ENCODE results near the gene CCDC60.

Gene CCDC60

GRCh38 chr12:119322301-119322723 is 12.2 kb upstream of the CCDC60 start:
- no peaks in the 10 kb centered on the region for H3K36me3 ChIP-seq (ENCODE audit: control insufficient read depth, insufficient read depth, low read length)
- H3K27me3 ChIP-seq (replicated peaks; ENCODE audit: control insufficient read depth, insufficient read depth, low read length) = peaks cover 3% of the 10 kb centered on the region
- TF ChIP-seq CTCF (IDR thresholded peaks at IDR 0.05; ENCODE audit: insufficient read depth, low read length, poor library complexity, severe bottlenecking) = no peak
- H3K4me3 ChIP-seq (replicated peaks; ENCODE audit: low read depth, low read length) = no peak overlapping the region
- no peak for DNase-seq (ENCODE audit: extremely low read depth, insufficient read length)

GRCh38 chr12:119325813-119326212 is 8.7 kb upstream of the CCDC60 start:
- DNase-seq (ENCODE audit: extremely low read depth, insufficient read length) = no peak
- TF ChIP-seq CTCF (IDR thresholded peaks at IDR 0.05; ENCODE audit: insufficient read depth, low read length, poor library complexity, severe bottlenecking) = no peak
- Histone ChIP-seq H3K27me3 (replicated peaks; ENCODE audit: control insufficient read depth, insufficient read depth, low read length) (no peaks in the 10 kb centered on the region), H3K36me3 (ENCODE audit: control insufficient read depth, insufficient read depth, low read length) (no peaks in the 10 kb centered on the region), H3K4me3 (replicated peaks; ENCODE audit: low read depth, low read length) (no peak overlapping the region)

GRCh38 chr12:119326341-119326740 is 8.2 kb upstream of the CCDC60 start:
- Histone ChIP-seq H3K27me3 (replicated peaks; ENCODE audit: control insufficient read depth, insufficient read depth, low read length) (no peaks in the 10 kb centered on the region), H3K4me3 (replicated peaks; ENCODE audit: low read depth, low read length) (no peak overlapping the region), H3K36me3 (ENCODE audit: control insufficient read depth, insufficient read depth, low read length) (no peaks in the 10 kb centered on the region)
- DNase-seq (ENCODE audit: extremely low read depth, insufficient read length) = no peak
- no peak for TF ChIP-seq CTCF (IDR thresholded peaks at IDR 0.05; ENCODE audit: insufficient read depth, low read length, poor library complexity, severe bottlenecking)

GRCh38 chr12:119327471-119327870 is 7.1 kb upstream of the CCDC60 start:
- DNase-seq (ENCODE audit: extremely low read depth, insufficient read length) = no peak
- no peak for TF ChIP-seq CTCF (IDR thresholded peaks at IDR 0.05; ENCODE audit: insufficient read depth, low read length, poor library complexity, severe bottlenecking)
- no peaks in the 10 kb centered on the region for H3K36me3 ChIP-seq (ENCODE audit: control insufficient read depth, insufficient read depth, low read length)
- H3K4me3 ChIP-seq (replicated peaks; ENCODE audit: low read depth, low read length) = no peak overlapping the region
- no peaks in the 10 kb centered on the region for H3K27me3 ChIP-seq (replicated peaks; ENCODE audit: control insufficient read depth, insufficient read depth, low read length)

- Histone ChIP-seq H3K36me3 (ENCODE audit: control insufficient read depth, insufficient read depth, low read length) (no peaks in the 10 kb centered on the region), H3K4me3 (replicated peaks; ENCODE audit: low read depth, low read length) (no peak overlapping the region), H3K27me3 (replicated peaks; ENCODE audit: control insufficient read depth, insufficient read depth, low read length) (no peaks in the 10 kb centered on the region)
- DNase-seq (ENCODE audit: extremely low read depth, insufficient read length) = no peak
- peak; percentile 56 for TF ChIP-seq CTCF (IDR thresholded peaks at IDR 0.05; ENCODE audit: insufficient read depth, low read length, poor library complexity, severe bottlenecking)
Observed at GRCh38 chr12:119328111-119328510, 6.4 kb upstream of the CCDC60 start.
